ENCODE results near the gene SLC24A3. TPM values are rescaled to one million over a fixed set of nuclear protein-coding genes. Genes with fewer than 3 reads are reported as not detected.

SLC24A3 gene
- total RNA-seq, 4 donors from 2014 or later, result 4.2 to 6.4 (median 5.6) TPM

DNA sequence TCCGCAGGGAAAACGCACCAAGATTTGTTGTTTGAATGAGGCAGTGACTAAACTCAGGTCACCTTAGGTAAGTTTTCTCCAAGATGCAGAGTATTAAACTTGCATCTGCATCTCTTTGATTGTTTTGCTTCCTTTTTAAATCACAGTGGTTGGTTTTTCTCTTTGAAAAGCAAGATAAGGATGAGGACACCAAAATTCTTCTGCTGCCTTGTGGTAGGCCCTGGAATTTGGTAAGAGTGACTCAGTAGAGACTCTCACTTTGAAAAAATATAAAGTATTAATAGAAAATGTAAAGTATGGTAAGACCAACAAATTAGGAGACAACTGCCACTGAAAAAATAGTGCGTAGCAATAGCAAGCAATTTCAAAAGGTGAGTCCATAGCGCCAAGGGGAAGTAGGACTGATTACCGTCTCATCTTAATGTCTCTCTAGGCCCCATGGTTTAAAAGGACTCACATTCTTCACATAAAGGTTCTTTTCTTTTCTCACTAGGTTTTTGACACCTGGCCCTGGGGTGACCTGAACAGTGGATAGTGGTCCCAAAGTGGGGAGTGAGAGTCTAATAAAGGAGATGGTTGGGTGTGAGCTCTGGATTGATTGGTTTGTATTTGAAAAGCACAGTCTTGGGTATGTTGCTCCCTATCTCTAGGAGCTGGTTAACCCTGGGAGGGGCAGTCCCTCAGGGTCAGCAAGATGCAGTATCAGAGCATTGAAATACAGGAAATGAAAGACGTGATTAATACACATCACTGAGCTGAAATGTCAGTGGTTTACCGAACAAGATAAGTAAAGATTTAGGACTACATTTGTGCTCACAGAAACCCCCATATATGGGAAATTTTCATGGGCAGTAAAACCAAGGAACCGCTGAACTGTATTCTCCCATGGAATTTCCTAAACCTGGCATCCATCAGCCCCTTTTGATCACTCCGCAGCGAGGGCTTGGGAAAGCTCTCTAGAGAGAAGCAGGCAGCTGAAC lies 221.2 kb downstream of the SLC24A3 start:
- Histone ChIP-seq H3K4me1 (no peaks in the 10 kb centered on the region), H3K36me3 (no peaks in the 10 kb centered on the region), H3K27me3 (no peaks in the 10 kb centered on the region), H3K9me3 (no peaks in the 10 kb centered on the region), H3K27ac (no peak overlapping the region), H3K4me3 (no peak overlapping the region)
- no peak for DNase-seq (ENCODE audit: low spot score in 2 of 2)
- 70% methylated on average over 10 of the region's 10 CpGs for WGBS
- TF ChIP-seq POLR2A (IDR thresholded peaks at IDR 0.05) (no peak), POLR2AphosphoS5 (IDR thresholded peaks at IDR 0.05) (no peak), EP300 (IDR thresholded peaks at IDR 0.05) (no peak)
- TF ChIP-seq, protein P1, sequence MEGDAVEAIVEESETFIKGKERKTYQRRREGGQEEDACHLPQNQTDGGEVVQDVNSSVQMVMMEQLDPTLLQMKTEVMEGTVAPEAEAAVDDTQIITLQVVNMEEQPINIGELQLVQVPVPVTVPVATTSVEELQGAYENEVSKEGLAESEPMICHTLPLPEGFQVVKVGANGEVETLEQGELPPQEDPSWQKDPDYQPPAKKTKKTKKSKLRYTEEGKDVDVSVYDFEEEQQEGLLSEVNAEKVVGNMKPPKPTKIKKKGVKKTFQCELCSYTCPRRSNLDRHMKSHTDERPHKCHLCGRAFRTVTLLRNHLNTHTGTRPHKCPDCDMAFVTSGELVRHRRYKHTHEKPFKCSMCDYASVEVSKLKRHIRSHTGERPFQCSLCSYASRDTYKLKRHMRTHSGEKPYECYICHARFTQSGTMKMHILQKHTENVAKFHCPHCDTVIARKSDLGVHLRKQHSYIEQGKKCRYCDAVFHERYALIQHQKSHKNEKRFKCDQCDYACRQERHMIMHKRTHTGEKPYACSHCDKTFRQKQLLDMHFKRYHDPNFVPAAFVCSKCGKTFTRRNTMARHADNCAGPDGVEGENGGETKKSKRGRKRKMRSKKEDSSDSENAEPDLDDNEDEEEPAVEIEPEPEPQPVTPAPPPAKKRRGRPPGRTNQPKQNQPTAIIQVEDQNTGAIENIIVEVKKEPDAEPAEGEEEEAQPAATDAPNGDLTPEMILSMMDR (IDR thresholded peaks at IDR 0.05), result no peak

DNA sequence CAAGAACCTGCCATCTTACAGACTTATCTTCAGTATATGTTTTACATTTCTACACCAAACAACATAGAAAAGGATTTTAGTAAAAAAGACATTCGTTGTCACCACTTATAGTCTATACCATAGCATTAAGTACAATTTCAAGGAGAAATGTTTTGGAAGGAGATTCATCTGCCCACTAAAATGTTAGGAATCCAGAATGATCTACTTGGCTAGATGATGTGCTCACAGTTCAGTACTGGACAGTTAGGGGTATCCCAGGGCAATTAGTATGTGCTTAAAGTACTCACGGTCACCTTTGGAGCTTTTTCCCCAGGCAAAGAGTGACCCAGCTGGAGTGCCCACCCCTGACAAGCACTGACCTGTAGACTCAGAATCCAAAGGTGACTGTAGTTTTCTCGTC lies 222.9 kb downstream of the SLC24A3 start:
- TF ChIP-seq POLR2A (IDR thresholded peaks at IDR 0.05), result no peak
- TF ChIP-seq EP300 (IDR thresholded peaks at IDR 0.05), result no peak
- TF ChIP-seq POLR2AphosphoS5 (IDR thresholded peaks at IDR 0.05), result no peak
- TF ChIP-seq, protein P1 (IDR thresholded peaks at IDR 0.05), result no peak
- 82% methylated on average over 3 of the region's 3 CpGs for WGBS
- no peaks in the 10 kb centered on the region for H3K9me3 ChIP-seq
- no peaks in the 10 kb centered on the region for H3K36me3 ChIP-seq
- H3K4me3 ChIP-seq, result no peak overlapping the region
- H3K4me1 ChIP-seq, result no peaks in the 10 kb centered on the region
- H3K27me3 ChIP-seq, result no peaks in the 10 kb centered on the region
- no peak for DNase-seq (ENCODE audit: low spot score in 2 of 2)
- H3K27ac ChIP-seq, result no peak overlapping the region

DNA sequence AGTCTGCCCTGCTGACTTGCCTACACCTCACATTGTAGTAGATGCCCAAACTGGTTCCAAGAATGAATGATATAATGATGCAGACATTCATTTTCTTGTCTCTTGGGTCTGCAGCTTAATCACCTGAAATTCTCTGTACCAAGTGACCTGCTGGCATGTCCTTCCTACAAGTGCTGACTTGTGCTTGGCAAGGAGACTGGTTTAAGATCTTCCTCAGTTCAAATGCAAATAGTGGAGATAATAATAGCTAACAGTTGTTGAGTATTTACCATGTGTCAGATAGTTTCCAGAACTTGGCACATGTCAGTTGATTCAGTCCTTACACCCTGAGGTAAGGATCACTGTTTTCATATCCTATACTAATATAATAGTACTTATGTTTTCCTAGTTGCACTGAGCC lies 223.4 kb downstream of the SLC24A3 start:
- no peaks in the 10 kb centered on the region for H3K27me3 ChIP-seq
- no peak for DNase-seq (ENCODE audit: low spot score in 2 of 2)
- no peaks in the 10 kb centered on the region for H3K4me1 ChIP-seq
- H3K27ac ChIP-seq, result no peak overlapping the region
- H3K4me3 ChIP-seq, result no peak overlapping the region
- H3K36me3 ChIP-seq, result no peaks in the 10 kb centered on the region
- TF ChIP-seq, protein P1 (IDR thresholded peaks at IDR 0.05), result no peak
- TF ChIP-seq POLR2A (IDR thresholded peaks at IDR 0.05), result no peak
- TF ChIP-seq POLR2AphosphoS5 (IDR thresholded peaks at IDR 0.05), result no peak
- TF ChIP-seq EP300 (IDR thresholded peaks at IDR 0.05), result no peak
- H3K9me3 ChIP-seq, result no peaks in the 10 kb centered on the region

DNA sequence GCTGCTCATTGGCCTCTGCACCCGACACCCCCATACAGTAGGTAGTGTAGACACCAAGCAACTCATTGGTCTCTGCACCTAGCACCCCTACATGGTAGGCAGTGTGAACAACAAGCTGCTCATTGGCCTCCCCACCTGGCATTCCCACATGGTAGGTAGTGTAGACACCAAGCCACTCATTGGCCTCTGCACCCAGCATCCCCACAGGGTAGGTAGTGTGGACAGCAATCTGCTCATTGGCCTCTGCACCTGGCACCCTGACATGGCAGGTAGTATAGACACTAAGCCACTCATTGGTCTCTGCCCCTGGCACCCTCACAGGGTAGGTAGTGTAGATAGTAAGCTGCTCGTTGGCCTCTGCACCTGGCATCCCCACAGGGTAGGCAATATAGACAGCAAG lies 226.0 kb downstream of the SLC24A3 start:
- Histone ChIP-seq H3K27ac (no peak overlapping the region), H3K4me1 (no peaks in the 10 kb centered on the region), H3K9me3 (no peaks in the 10 kb centered on the region), H3K27me3 (no peaks in the 10 kb centered on the region), H3K36me3 (no peaks in the 10 kb centered on the region), H3K4me3 (no peak overlapping the region)
- WGBS, result 95% methylated on average over 2 of the region's 2 CpGs
- DNase-seq (ENCODE audit: low spot score in 2 of 2), result no peak
- TF ChIP-seq POLR2A (IDR thresholded peaks at IDR 0.05), result no peak
- TF ChIP-seq POLR2AphosphoS5 (IDR thresholded peaks at IDR 0.05), result no peak
- TF ChIP-seq, protein P1 (IDR thresholded peaks at IDR 0.05), result no peak
- TF ChIP-seq EP300 (IDR thresholded peaks at IDR 0.05), result no peak

DNA sequence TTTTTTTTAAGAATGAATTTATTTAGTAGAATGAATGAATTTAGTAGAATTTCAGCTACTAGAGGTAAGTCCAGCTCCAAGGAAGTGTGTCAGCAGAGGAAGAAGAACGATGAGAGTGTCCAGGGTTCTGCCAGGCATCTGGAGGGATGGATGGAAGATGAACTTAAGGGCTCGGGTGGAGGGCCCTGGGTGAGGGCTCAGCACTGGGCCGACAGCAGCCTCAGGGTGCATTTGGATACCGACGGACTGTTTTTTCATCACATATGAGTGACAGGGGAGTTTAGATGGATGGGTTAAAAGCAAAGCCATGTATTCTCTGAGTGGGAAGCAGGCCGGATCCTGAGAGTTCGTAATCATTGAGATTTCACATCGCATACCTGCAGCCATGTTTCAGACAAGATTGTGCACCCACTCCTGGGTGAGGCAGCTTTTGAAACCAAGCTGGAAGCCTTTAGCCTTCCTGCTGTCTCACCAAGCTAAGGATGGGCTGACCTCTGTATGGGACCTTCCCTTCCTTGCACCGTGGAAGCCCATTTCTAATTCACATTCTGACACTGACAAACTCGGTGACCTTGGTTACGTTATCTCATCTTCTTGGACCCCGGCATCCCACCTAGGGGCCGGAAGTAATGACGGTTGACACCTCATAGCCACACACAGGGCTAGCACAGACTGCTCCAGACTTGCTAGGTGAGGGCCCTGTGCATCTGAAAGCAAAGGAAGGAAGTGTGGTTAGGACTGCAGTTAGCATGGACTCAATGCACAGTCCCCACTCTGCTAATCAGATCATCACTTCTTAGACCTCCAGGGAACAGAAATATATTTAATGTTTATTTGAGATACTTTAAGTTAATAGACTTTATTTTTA lies 228.5 kb downstream of the SLC24A3 start:
- no peak for DNase-seq (ENCODE audit: low spot score in 2 of 2)
- 83% methylated on average over 14 of the region's 14 CpGs for WGBS
- Histone ChIP-seq H3K27me3 (no peaks in the 10 kb centered on the region), H3K27ac (no peak overlapping the region), H3K4me3 (no peak overlapping the region), H3K9me3 (no peaks in the 10 kb centered on the region), H3K36me3 (no peaks in the 10 kb centered on the region), H3K4me1 (no peaks in the 10 kb centered on the region)
- TF ChIP-seq EP300 (IDR thresholded peaks at IDR 0.05) (no peak), POLR2A (IDR thresholded peaks at IDR 0.05) (no peak), POLR2AphosphoS5 (IDR thresholded peaks at IDR 0.05) (no peak)
- TF ChIP-seq, protein P1 (IDR thresholded peaks at IDR 0.05), result no peak

Measured in suprapubic skin (tissue), 4 donors.